HepG2 (cell line): ENCODE data around the gene PMS2. TPM values are rescaled to one million over a fixed set of nuclear protein-coding genes. Genes with fewer than 3 reads are reported as not detected.

ENCODE experiments used
- CEBPG ChIP-seq: IDR thresholded peaks from 2 replicates; pipeline ENCODE4 v1.6.1; 2016
- HES4 ChIP-seq: sonication (generic); formaldehyde crosslinking; IDR thresholded peaks from 2 replicates; pipeline ENCODE4 v1.9.0; 2021; ENCODE audit warnings: mild to moderate bottlenecking, missing genetic modification reagents, borderline replicate concordance
- HNF1B ChIP-seq: sonication (generic); formaldehyde crosslinking; IDR thresholded peaks from 2 replicates; pipeline ENCODE4 v1.5.1; 2020; ENCODE audit warnings: mild to moderate bottlenecking, moderate library complexity, missing genetic modification reagents
- MEIS1 ChIP-seq: sonication (generic); formaldehyde crosslinking; IDR thresholded peaks from 2 replicates; pipeline ENCODE4 v1.9.0; 2021; ENCODE audit warnings: mild to moderate bottlenecking, missing genetic modification reagents, moderate library complexity, borderline replicate concordance
- MXD3 ChIP-seq: IDR thresholded peaks from 2 replicates; pipeline ENCODE4 v1.6.1; 2016; ENCODE audit warnings: mild to moderate bottlenecking, missing biosample characterization, missing genetic modification reagents
- NR2F1 ChIP-seq, 2 experiments: fragments of 450-650 bp in 1 of 2; formaldehyde crosslinking in 1 of 2; IDR thresholded peaks; 2 replicates each; pipeline versions ENCODE4 v1.5.0 to v1.6.1; 2016 to 2020; ENCODE audit warnings: mild to moderate bottlenecking in 1 of 2, missing compliant biosample characterization in 1 of 2, missing genetic modification reagents in 1 of 2, moderate library complexity in 1 of 2
- SOX6 ChIP-seq, 2 experiments: fragments of 450-650 bp in 1 of 2; sonication (generic) in 1 of 2; formaldehyde crosslinking in 1 of 2; IDR thresholded peaks; 2 replicates each; pipeline versions ENCODE4 v1.4.0 to v1.6.1; 2017 to 2020; ENCODE audit warnings: antibody characterized with exemption in 1 of 2, mild to moderate bottlenecking in 1 of 2, missing genetic modification reagents in 1 of 2
- TGIF2 ChIP-seq: IDR thresholded peaks from 2 replicates; pipeline ENCODE4 v1.6.1; 2016; ENCODE audit warnings: control low read depth, missing compliant biosample characterization
- ZFY ChIP-seq: sonication (generic); formaldehyde crosslinking; IDR thresholded peaks from 2 replicates; pipeline ENCODE4 v1.4.0; 2020; ENCODE audit warnings: missing genetic modification reagents
- ZNF382 ChIP-seq: sonication (generic); formaldehyde crosslinking; IDR thresholded peaks from 2 replicates; pipeline ENCODE4 v1.5.0; 2020; ENCODE audit warnings: missing genetic modification reagents, mild to moderate bottlenecking, borderline replicate concordance
- ZNF550 ChIP-seq: sonication (generic); formaldehyde crosslinking; IDR thresholded peaks from 2 replicates; pipeline ENCODE4 v1.4.0; 2020; ENCODE audit warnings: mild to moderate bottlenecking, missing genetic modification reagents, borderline replicate concordance
- ZNF879 ChIP-seq: sonication (generic); formaldehyde crosslinking; IDR thresholded peaks from 2 replicates; pipeline ENCODE4 v1.8.1; 2023; ENCODE audit warnings: missing genetic modification reagents
- ZSCAN29 ChIP-seq: sonication (generic); formaldehyde crosslinking; conservative IDR thresholded peaks from 2 replicates; pipeline ENCODE4 v1.4.0; 2020; ENCODE audit warnings: mild to moderate bottlenecking, missing genetic modification reagents
- polyA plus RNA-seq, 8 experiments: library from polyadenylated mRNA; depleted of rRNA in 3 of 8; stranded (reverse) in 7 of 8; unstranded in 1 of 8; fragments of >200 nt; fragmentation: Illumina TruSeq in 4 of 8; extraction: Trizol in 4 of 8; gene quantifications; 2 replicates each; pipeline versions ENCODE4 v1.2.1 to v1.2.3, GENCODE V29; 2011 to 2016; ENCODE audit warnings: low read depth in 4 of 8, missing spikeins in 1 of 8, mixed read lengths in 1 of 8; ENCODE audit not compliant: insufficient read depth in 1 of 8
- total RNA-seq, 5 experiments: library from RNA; depleted of rRNA; stranded (reverse); fragments of >200 nt; fragmentation: Illumina TruSeq; extraction: Trizol; gene quantifications; 2 replicates each; pipeline ENCODE4 v1.2.3, GENCODE V29; 2016; ENCODE audit warnings: low read depth in 1 of 5
- TF ChIP-seq, protein P1 (sequence below), 2 experiments: sonication (generic) in 1 of 2; formaldehyde crosslinking in 1 of 2; IDR thresholded peaks; 2 replicates each; pipeline versions ENCODE4 v1.4.0 to v1.6.1; 2016 to 2020; ENCODE audit warnings: borderline replicate concordance in 1 of 2, low read depth in 1 of 2, mild to moderate bottlenecking in 1 of 2, missing genetic modification reagents in 1 of 2
- TF ChIP-seq, protein P2 (sequence below): sonication (generic); formaldehyde crosslinking; IDR thresholded peaks from 2 replicates; pipeline ENCODE4 v1.4.0; 2020; ENCODE audit warnings: missing genetic modification reagents, borderline replicate concordance
- TF ChIP-seq, protein P3 (sequence below): sonication (generic); formaldehyde crosslinking; IDR thresholded peaks from 2 replicates; pipeline ENCODE4 v1.8.1; 2023; ENCODE audit warnings: mild to moderate bottlenecking, moderate library complexity, missing genetic modification reagents

Gene PMS2
- total and polyA plus RNA-seq, 2 of the 13 experiments (the other 11 are each of a cell fraction or from before 2014, with no cell fraction given) = 6.3 to 11.4 TPM

DNA sequence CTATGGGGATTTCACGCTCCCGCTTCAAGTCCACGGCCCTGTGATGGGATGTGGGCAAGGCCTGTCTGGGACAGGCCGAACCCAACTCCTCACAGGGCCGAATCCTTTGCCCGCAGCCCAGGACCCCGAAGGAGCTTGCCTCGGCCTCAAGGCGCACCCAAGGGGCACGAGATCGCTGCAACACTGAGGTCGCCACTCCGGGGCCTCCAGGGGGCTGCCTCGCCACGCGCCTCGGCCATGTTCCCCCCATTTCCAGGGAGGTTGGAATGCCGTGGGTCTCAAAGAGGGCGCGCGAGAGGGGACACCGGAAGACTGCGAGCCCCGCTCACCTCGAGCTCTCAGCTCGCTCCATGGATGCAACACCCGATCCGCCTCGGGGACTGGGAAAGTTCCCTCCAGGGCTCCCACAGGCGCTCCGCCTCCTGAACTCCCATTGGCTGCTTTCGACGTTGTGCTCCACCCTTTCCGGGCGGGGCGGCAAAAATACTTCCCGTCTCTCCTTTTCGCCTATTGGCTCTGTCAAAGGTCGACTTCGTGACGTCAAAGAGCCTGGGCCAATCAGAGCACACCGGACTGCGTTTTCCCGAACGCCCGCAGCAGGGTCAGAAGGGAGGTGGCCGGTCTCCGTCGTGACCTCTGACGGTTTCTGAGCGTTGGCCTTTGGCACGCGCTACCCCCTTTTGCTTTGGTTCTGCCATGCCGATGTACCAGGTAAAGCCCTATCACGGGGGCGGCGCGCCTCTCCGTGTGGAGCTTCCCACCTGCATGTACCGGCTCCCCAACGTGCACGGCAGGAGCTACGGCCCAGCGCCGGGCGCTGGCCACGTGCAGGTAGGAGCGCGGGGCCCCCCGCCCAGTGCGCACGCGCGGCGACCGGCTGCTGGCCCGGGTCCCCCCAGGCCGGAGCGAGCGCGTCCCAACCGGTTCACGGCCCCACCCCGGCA, at the start of gene PMS2, which contains the start of gene AIMP2 (continued):
- TF ChIP-seq, protein P1, sequence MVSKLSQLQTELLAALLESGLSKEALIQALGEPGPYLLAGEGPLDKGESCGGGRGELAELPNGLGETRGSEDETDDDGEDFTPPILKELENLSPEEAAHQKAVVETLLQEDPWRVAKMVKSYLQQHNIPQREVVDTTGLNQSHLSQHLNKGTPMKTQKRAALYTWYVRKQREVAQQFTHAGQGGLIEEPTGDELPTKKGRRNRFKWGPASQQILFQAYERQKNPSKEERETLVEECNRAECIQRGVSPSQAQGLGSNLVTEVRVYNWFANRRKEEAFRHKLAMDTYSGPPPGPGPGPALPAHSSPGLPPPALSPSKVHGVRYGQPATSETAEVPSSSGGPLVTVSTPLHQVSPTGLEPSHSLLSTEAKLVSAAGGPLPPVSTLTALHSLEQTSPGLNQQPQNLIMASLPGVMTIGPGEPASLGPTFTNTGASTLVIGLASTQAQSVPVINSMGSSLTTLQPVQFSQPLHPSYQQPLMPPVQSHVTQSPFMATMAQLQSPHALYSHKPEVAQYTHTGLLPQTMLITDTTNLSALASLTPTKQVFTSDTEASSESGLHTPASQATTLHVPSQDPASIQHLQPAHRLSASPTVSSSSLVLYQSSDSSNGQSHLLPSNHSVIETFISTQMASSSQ (IDR thresholded peaks at IDR 0.05; ENCODE audit: low read depth) = no peak
- TF ChIP-seq, protein P1 (CRISPR knock-in tag; IDR thresholded peaks at IDR 0.05; ENCODE audit: borderline replicate concordance) = peak; percentile 89
- TF ChIP-seq, protein P2, sequence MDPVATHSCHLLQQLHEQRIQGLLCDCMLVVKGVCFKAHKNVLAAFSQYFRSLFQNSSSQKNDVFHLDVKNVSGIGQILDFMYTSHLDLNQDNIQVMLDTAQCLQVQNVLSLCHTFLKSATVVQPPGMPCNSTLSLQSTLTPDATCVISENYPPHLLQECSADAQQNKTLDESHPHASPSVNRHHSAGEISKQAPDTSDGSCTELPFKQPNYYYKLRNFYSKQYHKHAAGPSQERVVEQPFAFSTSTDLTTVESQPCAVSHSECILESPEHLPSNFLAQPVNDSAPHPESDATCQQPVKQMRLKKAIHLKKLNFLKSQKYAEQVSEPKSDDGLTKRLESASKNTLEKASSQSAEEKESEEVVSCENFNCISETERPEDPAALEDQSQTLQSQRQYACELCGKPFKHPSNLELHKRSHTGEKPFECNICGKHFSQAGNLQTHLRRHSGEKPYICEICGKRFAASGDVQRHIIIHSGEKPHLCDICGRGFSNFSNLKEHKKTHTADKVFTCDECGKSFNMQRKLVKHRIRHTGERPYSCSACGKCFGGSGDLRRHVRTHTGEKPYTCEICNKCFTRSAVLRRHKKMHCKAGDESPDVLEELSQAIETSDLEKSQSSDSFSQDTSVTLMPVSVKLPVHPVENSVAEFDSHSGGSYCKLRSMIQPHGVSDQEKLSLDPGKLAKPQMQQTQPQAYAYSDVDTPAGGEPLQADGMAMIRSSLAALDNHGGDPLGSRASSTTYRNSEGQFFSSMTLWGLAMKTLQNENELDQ (CRISPR knock-in tag) = peak; percentile 89
- TF ChIP-seq HNF1B = peak; percentile 92
- TF ChIP-seq SOX6 (IDR thresholded peaks at IDR 0.05) = no peak
- peak; percentile 68 for TF ChIP-seq SOX6 (CRISPR knock-in tag; IDR thresholded peaks at IDR 0.05)
- peak; percentile 100 for TF ChIP-seq MXD3 (CRISPR knock-in tag)
- peak; percentile 80; the same call in 1 of the 2 replicates for TF ChIP-seq ZNF550 (CRISPR knock-in tag)
- TF ChIP-seq ZFY (CRISPR knock-in tag) = peak; percentile 98
- TF ChIP-seq MEIS1 (CRISPR knock-in tag) = peak; percentile 97
- peak; percentile 90 for TF ChIP-seq TGIF2 (CRISPR knock-in tag)
- no peak for TF ChIP-seq ZNF382 (CRISPR knock-in tag)
- TF ChIP-seq, protein P3, sequence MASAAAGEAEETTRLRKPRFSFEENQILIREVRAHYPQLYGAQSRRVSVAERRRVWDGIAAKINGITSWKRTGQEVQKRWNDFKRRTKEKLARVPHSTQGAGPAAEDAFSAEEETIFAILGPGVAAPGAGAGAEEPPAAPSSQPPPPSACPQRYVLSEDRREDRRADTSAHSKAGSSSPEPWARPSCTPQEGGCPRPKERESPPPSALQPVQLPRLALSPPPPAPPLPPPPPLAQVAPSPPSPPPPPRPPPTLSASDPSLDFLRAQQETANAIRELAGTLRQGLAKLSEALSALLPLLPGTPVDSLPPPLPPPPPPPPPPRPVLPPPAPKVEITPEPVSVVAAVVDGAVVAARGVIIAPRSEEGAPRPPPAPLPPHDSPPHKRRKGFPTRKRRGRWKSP (CRISPR knock-in tag) = peak; percentile 99
- TF ChIP-seq HES4 (CRISPR knock-in tag) = peak; percentile 100
- no peak; the same call in 1 of the 2 replicates for TF ChIP-seq CEBPG (CRISPR knock-in tag)
- peak; percentile 68 for TF ChIP-seq ZSCAN29 (CRISPR knock-in tag)
- TF ChIP-seq NR2F1 (CRISPR knock-in tag; IDR thresholded peaks at IDR 0.05) = peak; percentile 67 to 91; a peak in 3 of 4 replicates
- TF ChIP-seq ZNF879 (CRISPR knock-in tag) = peak; percentile 100
